Ovary (tissue), 9 donors: ENCODE results near the gene MME. TPM values are rescaled to one million over a fixed set of nuclear protein-coding genes. Genes with fewer than 3 reads are reported as not detected.

Experiments
- DNase-seq, 5 donors: peaks; one replicate each; pipeline ENCODE4 v3.0.0-alpha.2; 2019 to 2020
- H3K27ac ChIP-seq, 2 donors: fragments of 200-600 bp; one replicate each; pipeline versions ENCODE4 v1.5.1 to v1.8.0; 2019 to 2022
- H3K27me3 ChIP-seq: fragments of 200-600 bp; one replicate; pipeline ENCODE4 v1.8.0; 2022
- H3K36me3 ChIP-seq: fragments of 200-600 bp; sonication (generic); one replicate; pipeline ENCODE4 v1.5.1; 2019
- H3K4me1 ChIP-seq: one replicate; pipeline ENCODE4 v1.8.1; 2013; ENCODE audit warnings: mild to moderate bottlenecking, moderate library complexity; ENCODE audit not compliant: insufficient read depth
- H3K4me3 ChIP-seq: fragments of 200-600 bp; sonication (generic); one replicate; pipeline ENCODE4 v1.5.1; 2017
- H3K9me3 ChIP-seq, 2 donors: fragments of 200-600 bp in 1 of 2; sonication (generic) in 1 of 2; one replicate each; pipeline versions ENCODE4 v1.5.1 to v1.8.1; 2013 to 2019; ENCODE audit warnings: mild to moderate bottlenecking in 1 of 2, moderate library complexity in 1 of 2
- EP300 ChIP-seq: sonication (generic); formaldehyde crosslinking; IDR thresholded peaks from one replicate; pipeline ENCODE4 v1.6.1; 2017; ENCODE audit warnings: antibody characterized with exemption
- POLR2A ChIP-seq: fragments of 450-650 bp; IDR thresholded peaks from one replicate; pipeline ENCODE4 v1.6.1; 2017; ENCODE audit warnings: antibody characterized with exemption, mild to moderate bottlenecking, moderate library complexity
- WGBS, 3 donors: extraction: QIAGEN DNeasy Blood & Tissue Kit in 1 of 3; methylation state at CpG; one replicate each; pipeline versions ENCODE4 v1.1.5 to v1.1.7; 2013 to 2017; 5-methylcytosine and 5-hydroxymethylcytosine counted together
- intact Hi-C, 4 donors: fragments of 100-400 bp; cut with DNase I; formaldehyde crosslinking; loops; one replicate each; pipeline versions ENCODE4 v1.11.0 to v1.15.1; 2022 to 2023
- polyA plus RNA-seq, 2 donors: library from polyadenylated mRNA; stranded (reverse); fragments of 200-250 nt in 1 of 2; fragments of 350-450 nt in 1 of 2; fragmentation: Illumina TruSeq in 1 of 2; extraction: RNeasy Lipid Tissue Mini Kit (QIAGEN cat#74804) in 1 of 2; gene quantifications; one replicate each; pipeline ENCODE4 v1.2.3, GENCODE V29; 2013 to 2014
- total RNA-seq, 7 donors: library from RNA; depleted of rRNA in 2 of 7; stranded (reverse); fragments of >200 nt in 2 of 7; fragmentation: NEBNext Ultra II Directional in 3 of 7; extraction: Animal tissue kit (Norgen Biotek cat#: 25700) in 3 of 7; gene quantifications; one replicate each; pipeline versions ENCODE4 v1.1.0 to v1.2.4, GENCODE V29; 2016 to 2023
- TF ChIP-seq, protein P1 (sequence below), 3 donors: fragments of 450-650 bp in 2 of 3; fragments of 200-600 bp in 1 of 3; IDR thresholded peaks; one replicate each; pipeline versions ENCODE4 v1.5.1 to v1.8.0; 2016 to 2022; ENCODE audit warnings: antibody characterized with exemption in 3 of 3, mild to moderate bottlenecking in 1 of 3
- donor health status: DM: no; HTN: no; CAD: no; lungs with moderate emphysema.
- donor health status: DM: no; HTN: no; CAD: no.
- donor health status: Bipolar disorder and iron deficiency.
- donor health status: DM: yes; HTN: yes; CAD: no.
- donor health status: DM: no; HTN: no; CAD: no.
- donor health status: DM: yes; HTN: yes; CAD: no.

Gene MME
- total and polyA plus RNA-seq, 9 donors, result 0.56 to 3.1 (median 1.5) TPM

GRCh38 chr3:155049959-155050358 lies 30.2 kb upstream of the MME start:
- TF ChIP-seq EP300, result no peak
- no peak for TF ChIP-seq POLR2A
- TF ChIP-seq, protein P1, sequence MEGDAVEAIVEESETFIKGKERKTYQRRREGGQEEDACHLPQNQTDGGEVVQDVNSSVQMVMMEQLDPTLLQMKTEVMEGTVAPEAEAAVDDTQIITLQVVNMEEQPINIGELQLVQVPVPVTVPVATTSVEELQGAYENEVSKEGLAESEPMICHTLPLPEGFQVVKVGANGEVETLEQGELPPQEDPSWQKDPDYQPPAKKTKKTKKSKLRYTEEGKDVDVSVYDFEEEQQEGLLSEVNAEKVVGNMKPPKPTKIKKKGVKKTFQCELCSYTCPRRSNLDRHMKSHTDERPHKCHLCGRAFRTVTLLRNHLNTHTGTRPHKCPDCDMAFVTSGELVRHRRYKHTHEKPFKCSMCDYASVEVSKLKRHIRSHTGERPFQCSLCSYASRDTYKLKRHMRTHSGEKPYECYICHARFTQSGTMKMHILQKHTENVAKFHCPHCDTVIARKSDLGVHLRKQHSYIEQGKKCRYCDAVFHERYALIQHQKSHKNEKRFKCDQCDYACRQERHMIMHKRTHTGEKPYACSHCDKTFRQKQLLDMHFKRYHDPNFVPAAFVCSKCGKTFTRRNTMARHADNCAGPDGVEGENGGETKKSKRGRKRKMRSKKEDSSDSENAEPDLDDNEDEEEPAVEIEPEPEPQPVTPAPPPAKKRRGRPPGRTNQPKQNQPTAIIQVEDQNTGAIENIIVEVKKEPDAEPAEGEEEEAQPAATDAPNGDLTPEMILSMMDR (IDR thresholded peaks at IDR 0.05), result no peak
- Histone ChIP-seq H3K9me3 (no peaks in the 10 kb centered on the region), H3K4me3 (no peak overlapping the region), H3K4me1 (no peaks in the 10 kb centered on the region), H3K27ac (no peak overlapping the region), H3K36me3 (no peaks in the 10 kb centered on the region), H3K27me3 (no peaks in the 10 kb centered on the region)
- WGBS, 3 donors, result 94 to 99% (median 95%) methylated on average over 4 of the region's 4 CpGs
- intact Hi-C loops, result no loop called here
- no peak for DNase-seq

DNA sequence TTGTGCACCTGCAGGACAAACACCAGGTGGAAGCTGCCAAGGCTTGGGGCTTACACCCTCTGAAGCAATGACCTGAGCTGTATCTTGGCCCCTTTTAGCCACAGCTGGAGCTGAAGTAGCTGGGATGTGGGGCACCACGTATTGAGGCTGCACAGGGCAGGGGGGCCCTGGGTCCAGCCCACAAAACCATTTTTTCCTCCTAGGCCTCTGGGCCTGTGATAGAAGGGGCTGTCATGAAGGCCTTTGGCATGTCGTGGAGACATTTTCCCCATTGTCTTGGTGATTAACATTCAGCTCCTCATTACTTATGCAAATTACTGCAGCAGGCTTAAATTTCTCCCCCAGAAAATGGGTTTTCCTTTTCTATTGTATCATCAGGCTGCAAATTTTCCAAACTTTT lies 27.6 kb upstream of the MME start:
- WGBS, 3 donors, result 76 to 91% (median 79%) methylated on average over 2 of the region's 2 CpGs
- no peak for DNase-seq
- Histone ChIP-seq H3K4me3 (no peak overlapping the region), H3K9me3 (no peaks in the 10 kb centered on the region), H3K36me3 (no peaks in the 10 kb centered on the region), H3K4me1 (no peaks in the 10 kb centered on the region), H3K27ac (no peak overlapping the region), H3K27me3 (no peaks in the 10 kb centered on the region)
- no peak for TF ChIP-seq POLR2A
- no peak for TF ChIP-seq EP300
- TF ChIP-seq, protein P1 (IDR thresholded peaks at IDR 0.05), result no peak
- intact Hi-C loops, result no loop called here

DNA sequence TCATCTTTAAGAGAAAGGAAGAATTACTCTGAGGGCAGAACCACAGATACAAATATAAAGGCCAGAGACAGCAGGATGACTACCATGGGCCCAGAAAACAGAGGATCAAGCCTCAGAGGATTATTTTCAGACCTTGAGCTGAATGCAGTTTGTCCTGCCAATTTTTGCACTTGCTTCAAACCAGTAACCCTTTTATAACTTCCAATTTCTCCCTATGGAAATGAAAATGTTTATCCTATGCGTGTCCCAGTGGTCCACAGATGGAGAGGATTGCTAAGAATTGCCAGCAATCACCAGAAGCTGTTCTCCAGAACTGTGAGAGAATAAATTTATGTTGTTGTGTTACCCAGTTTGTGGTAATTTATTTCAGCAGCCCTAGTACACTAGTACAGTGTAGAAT lies 26.4 kb upstream of the MME start:
- no peak overlapping the region for H3K4me3 ChIP-seq
- no peak overlapping the region for H3K27ac ChIP-seq
- no peaks in the 10 kb centered on the region for H3K27me3 ChIP-seq
- no peaks in the 10 kb centered on the region for H3K4me1 ChIP-seq
- WGBS, 3 donors, result 58 to 86% (median 70%) methylated on average over 1 of the region's 1 CpG
- DNase-seq, result no peak
- intact Hi-C loops, result no loop called here
- no peaks in the 10 kb centered on the region for H3K36me3 ChIP-seq
- TF ChIP-seq, protein P1 (IDR thresholded peaks at IDR 0.05), result no peak
- TF ChIP-seq POLR2A, result no peak
- no peak for TF ChIP-seq EP300
- H3K9me3 ChIP-seq, result no peaks in the 10 kb centered on the region

DNA sequence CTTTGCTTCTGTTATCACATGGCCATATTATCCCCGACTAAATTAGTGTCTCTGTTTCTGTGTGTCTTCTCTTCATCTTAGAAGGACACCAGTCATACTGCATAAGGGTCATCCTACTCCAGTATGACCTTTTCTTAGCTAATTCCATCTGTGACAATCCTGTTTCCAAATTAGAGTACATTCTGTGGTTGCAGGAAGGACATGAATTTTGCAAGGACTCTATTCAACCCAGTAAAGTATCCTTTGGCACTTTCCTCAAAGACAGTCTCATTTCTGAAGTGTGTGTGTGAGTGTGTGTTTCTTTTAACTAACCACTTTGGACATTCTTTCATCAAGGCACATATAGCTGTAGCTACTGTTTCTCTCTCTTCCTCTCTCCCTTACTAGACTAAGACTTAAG lies 15.2 kb upstream of the MME start:
- WGBS, 3 donors, result 44 to 71% (median 53%) methylated on average over 1 of the region's 1 CpG
- TF ChIP-seq EP300 (no peak), POLR2A (no peak)
- TF ChIP-seq, protein P1 (IDR thresholded peaks at IDR 0.05), result no peak
- Histone ChIP-seq H3K36me3 (no peaks in the 10 kb centered on the region), H3K9me3 (no peaks in the 10 kb centered on the region), H3K4me3 (no peak overlapping the region), H3K27ac (no peak overlapping the region), H3K27me3 (no peaks in the 10 kb centered on the region), H3K4me1 (no peaks in the 10 kb centered on the region)
- no peak for DNase-seq
- intact Hi-C loops, result no loop called here

GRCh38 chr3:155065537-155065936 lies 14.6 kb upstream of the MME start:
- Histone ChIP-seq H3K4me1 (no peaks in the 10 kb centered on the region), H3K9me3 (no peaks in the 10 kb centered on the region), H3K27me3 (no peaks in the 10 kb centered on the region), H3K36me3 (no peaks in the 10 kb centered on the region), H3K4me3 (no peak overlapping the region), H3K27ac (no peak overlapping the region)
- DNase-seq, result no peak
- TF ChIP-seq POLR2A, result no peak
- TF ChIP-seq, protein P1 (IDR thresholded peaks at IDR 0.05), result no peak
- TF ChIP-seq EP300, result no peak
- intact Hi-C loops, result no loop called here
